H1 (cell line): ENCODE measurements around the gene PMM1.

Experiments
- CTCF ChIP-seq, 3 experiments: IDR thresholded peaks; 1 replicate in 2 of 3; 2 replicates in 1 of 3; pipeline versions ENCODE4 v1.5.1 to v1.6.1; 2011; ENCODE audit warnings: low read length in 3 of 3, mild to moderate bottlenecking in 3 of 3, inconsistent platforms in 2 of 3, low read depth in 1 of 3, moderate library complexity in 1 of 3; ENCODE audit not compliant: insufficient read depth in 1 of 3; ENCODE audit errors: control extremely low read depth in 1 of 3
- E2F6 ChIP-seq: IDR thresholded peaks from 2 replicates; pipeline ENCODE4 v1.6.1; 2012; ENCODE audit warnings: inconsistent platforms
- EGR1 ChIP-seq: IDR thresholded peaks from 2 replicates; pipeline ENCODE4 v1.6.1; 2011; ENCODE audit warnings: low read depth, low read length, borderline replicate concordance
- EZH2 ChIP-seq: fragments of 200-600 bp; sonication (generic); IDR thresholded peaks from 2 replicates; pipeline ENCODE4 v1.7.1; 2012; ENCODE audit warnings: low read depth, mild to moderate bottlenecking, moderate library complexity, low read length, inconsistent platforms; ENCODE audit not compliant: severe bottlenecking
- POLR2A ChIP-seq, 2 experiments: IDR thresholded peaks; 1 replicate in 1 of 2; 2 replicates in 1 of 2; pipeline ENCODE4 v1.6.1; 2011; ENCODE audit warnings: low read depth in 2 of 2, low read length in 2 of 2, mild to moderate bottlenecking in 2 of 2; ENCODE audit errors: control extremely low read depth in 1 of 2
- POLR2AphosphoS5 ChIP-seq: IDR thresholded peaks from 2 replicates; pipeline ENCODE4 v1.6.1; 2011; ENCODE audit warnings: low read depth, low read length
- RNF2 ChIP-seq: fragments of 200-900, 300-1000 bp; sonication (generic); IDR thresholded peaks from 2 replicates; pipeline ENCODE4 v1.7.1; 2016; ENCODE audit warnings: borderline replicate concordance, low read depth, mild to moderate bottlenecking, antibody characterized with exemption, low read length; ENCODE audit not compliant: poor library complexity, severe bottlenecking; ENCODE audit errors: missing control alignments
- RXRA ChIP-seq: IDR thresholded peaks from 2 replicates; pipeline ENCODE4 v1.6.1; 2011; ENCODE audit warnings: low read depth, mild to moderate bottlenecking, low read length, moderate library complexity; ENCODE audit not compliant: insufficient read depth
- TAF1 ChIP-seq: IDR thresholded peaks from 2 replicates; pipeline ENCODE4 v1.6.1; 2011; ENCODE audit warnings: mild to moderate bottlenecking, low read depth, low read length
- TBP ChIP-seq: IDR thresholded peaks from 2 replicates; pipeline ENCODE4 v1.6.1; 2011; ENCODE audit warnings: low read depth, low read length, improper control_type of control experiment
- USF2 ChIP-seq: IDR thresholded peaks from 2 replicates; pipeline ENCODE4 v1.6.1; 2011; ENCODE audit warnings: low read length, improper control_type of control experiment
- ZNF274 ChIP-seq: IDR thresholded peaks from 2 replicates; pipeline ENCODE4 v1.7.0; 2012; ENCODE audit warnings: low read length, borderline replicate concordance; ENCODE audit errors: extremely low read depth

DNA sequence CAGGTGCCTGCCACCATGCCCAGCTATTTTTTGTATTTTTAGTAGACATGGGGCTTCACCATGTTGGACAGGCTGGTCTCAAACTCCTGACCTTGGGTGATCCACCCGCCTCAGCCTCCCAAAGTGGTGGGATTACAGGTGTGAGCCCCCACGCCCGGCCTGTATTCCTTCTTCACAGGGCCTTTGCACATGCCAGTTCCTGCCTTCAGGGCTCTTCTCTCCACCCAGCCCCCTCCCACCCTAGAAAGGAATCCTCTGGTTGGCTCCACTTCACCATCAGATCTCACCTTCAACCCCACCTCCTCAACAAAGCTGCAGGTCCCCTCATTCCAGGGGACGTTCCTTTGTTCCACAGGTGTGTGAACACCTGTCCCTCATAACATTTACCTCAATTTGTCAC, 47.4 kb downstream of the PMM1 start:
- no peak for TF ChIP-seq RXRA
- TF ChIP-seq EGR1, result no peak
- TF ChIP-seq CTCF (IDR thresholded peaks at IDR 0.05; ENCODE audit: control extremely low read depth in 1 of 3, insufficient read depth in 1 of 3, low read depth in 1 of 3, low read length in 3 of 3), result no peak
- no peak for TF ChIP-seq USF2
- no peak for TF ChIP-seq TAF1
- no peak for TF ChIP-seq EZH2
- no peak for TF ChIP-seq TBP
- no peak for TF ChIP-seq RNF2
- TF ChIP-seq POLR2A (IDR thresholded peaks at IDR 0.05; ENCODE audit: control extremely low read depth in 1 of 2, low read depth in 2 of 2, low read length in 2 of 2), result no peak
- no peak for TF ChIP-seq E2F6
- TF ChIP-seq ZNF274, result no peak
- TF ChIP-seq POLR2AphosphoS5, result no peak
